Chondrocyte (in vitro differentiated cells): ENCODE measurements around the gene ZNF764. TPM values are rescaled to one million over a fixed set of nuclear protein-coding genes. Genes with fewer than 3 reads are reported as not detected.

ENCODE experiments used
- DNase-seq: peaks from one replicate; pipeline ENCODE4 v3.0.0; 2021; ENCODE audit warnings: mixed read lengths, low spot score
- H3K27ac Mint-ChIP-seq: one replicate; pipeline ENCODE4 v1.8.0; 2021; ENCODE audit warnings: mild to moderate bottlenecking, moderate library complexity, mixed read lengths; ENCODE audit not compliant: unreplicated experiment
- H3K27me3 Mint-ChIP-seq: 2 replicates; pipeline ENCODE4 v1.8.0; 2021; ENCODE audit warnings: low read depth, mixed read lengths
- H3K36me3 Mint-ChIP-seq: 2 replicates; pipeline ENCODE4 v1.8.0; 2021; ENCODE audit warnings: low read depth, mixed read lengths
- H3K4me1 Mint-ChIP-seq: 2 replicates; pipeline ENCODE4 v1.8.0; 2021; ENCODE audit warnings: low read depth, mild to moderate bottlenecking, mixed read lengths
- H3K4me3 Mint-ChIP-seq: one replicate; pipeline ENCODE4 v1.8.0; 2021; ENCODE audit warnings: mild to moderate bottlenecking, moderate library complexity, mixed read lengths; ENCODE audit not compliant: unreplicated experiment
- H3K9me3 Mint-ChIP-seq: 2 replicates; pipeline ENCODE4 v1.8.0; 2021; ENCODE audit warnings: low read depth, mixed read lengths
- total RNA-seq: library from RNA; stranded (reverse); gene quantifications from 3 replicates; pipeline ENCODE4 v1.2.1, GENCODE V29; 2021
- TF ChIP-seq, protein P1 (sequence below): fragments of 200-600 bp; sonication (generic); IDR thresholded peaks from 2 replicates; pipeline ENCODE4 v1.5.0; 2021; ENCODE audit warnings: antibody characterized with exemption, mild to moderate bottlenecking, moderate library complexity

Gene ZNF764
- total RNA-seq, 1 donor from 2014 or later, result 8.3 TPM

DNA sequence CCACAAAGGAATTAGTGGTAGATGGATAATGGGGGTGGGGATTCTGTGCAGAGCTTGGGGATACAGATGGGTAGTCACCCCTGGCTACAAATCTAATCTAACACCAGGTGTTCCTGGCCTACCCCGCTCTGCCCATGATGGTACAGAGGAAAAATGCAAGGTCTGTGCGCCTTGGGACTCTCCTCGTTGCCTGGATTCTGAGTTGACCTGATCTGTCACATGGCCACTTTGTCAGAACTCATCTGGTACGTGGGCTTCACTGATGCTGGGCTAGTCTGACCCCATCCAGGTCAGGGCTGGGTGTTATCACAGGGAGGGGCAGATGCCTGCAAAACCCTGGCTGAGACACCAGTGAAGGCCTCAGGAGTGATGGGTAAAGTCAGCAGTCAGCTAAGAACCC lies 5.2 kb downstream of the ZNF764 start:
- Mint-ChIP-seq H3K9me3 (no peaks in the 10 kb centered on the region), H3K36me3 (peaks cover 12% of the 10 kb centered on the region), H3K27me3 (no peaks in the 10 kb centered on the region), H3K4me3 (no peak overlapping the region), H3K4me1 (peaks cover 12% of the 10 kb centered on the region), H3K27ac (no peak overlapping the region)
- TF ChIP-seq, protein P1, sequence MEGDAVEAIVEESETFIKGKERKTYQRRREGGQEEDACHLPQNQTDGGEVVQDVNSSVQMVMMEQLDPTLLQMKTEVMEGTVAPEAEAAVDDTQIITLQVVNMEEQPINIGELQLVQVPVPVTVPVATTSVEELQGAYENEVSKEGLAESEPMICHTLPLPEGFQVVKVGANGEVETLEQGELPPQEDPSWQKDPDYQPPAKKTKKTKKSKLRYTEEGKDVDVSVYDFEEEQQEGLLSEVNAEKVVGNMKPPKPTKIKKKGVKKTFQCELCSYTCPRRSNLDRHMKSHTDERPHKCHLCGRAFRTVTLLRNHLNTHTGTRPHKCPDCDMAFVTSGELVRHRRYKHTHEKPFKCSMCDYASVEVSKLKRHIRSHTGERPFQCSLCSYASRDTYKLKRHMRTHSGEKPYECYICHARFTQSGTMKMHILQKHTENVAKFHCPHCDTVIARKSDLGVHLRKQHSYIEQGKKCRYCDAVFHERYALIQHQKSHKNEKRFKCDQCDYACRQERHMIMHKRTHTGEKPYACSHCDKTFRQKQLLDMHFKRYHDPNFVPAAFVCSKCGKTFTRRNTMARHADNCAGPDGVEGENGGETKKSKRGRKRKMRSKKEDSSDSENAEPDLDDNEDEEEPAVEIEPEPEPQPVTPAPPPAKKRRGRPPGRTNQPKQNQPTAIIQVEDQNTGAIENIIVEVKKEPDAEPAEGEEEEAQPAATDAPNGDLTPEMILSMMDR, result no peak
- no peak for DNase-seq

DNA sequence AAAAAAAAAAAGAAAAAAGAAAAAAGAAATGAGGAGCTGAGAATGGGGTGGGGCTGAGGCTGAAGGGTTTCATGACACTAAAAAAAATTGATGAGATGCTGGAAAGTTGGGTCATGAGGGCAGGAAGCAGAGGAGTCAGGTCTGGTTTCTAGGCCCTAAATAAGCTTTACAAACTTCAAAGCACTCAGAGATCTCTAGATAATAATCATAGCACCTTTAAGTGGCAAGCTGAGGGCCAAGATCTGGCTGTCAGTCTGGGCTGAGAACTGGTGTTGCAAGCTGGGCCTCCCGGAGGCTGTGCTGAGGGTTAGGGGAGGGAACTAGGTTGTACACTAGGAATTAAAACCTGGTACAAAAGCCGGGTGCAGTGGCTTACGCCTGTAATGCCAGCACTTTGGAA lies 6.4 kb downstream of the ZNF764 start:
- Mint-ChIP-seq H3K36me3 (peaks cover 12% of the 10 kb centered on the region), H3K4me3 (no peak overlapping the region), H3K4me1 (peaks cover 8% of the 10 kb centered on the region), H3K9me3 (no peaks in the 10 kb centered on the region), H3K27ac (no peak overlapping the region), H3K27me3 (no peaks in the 10 kb centered on the region)
- DNase-seq, result no peak
- TF ChIP-seq, protein P1, result no peak

DNA sequence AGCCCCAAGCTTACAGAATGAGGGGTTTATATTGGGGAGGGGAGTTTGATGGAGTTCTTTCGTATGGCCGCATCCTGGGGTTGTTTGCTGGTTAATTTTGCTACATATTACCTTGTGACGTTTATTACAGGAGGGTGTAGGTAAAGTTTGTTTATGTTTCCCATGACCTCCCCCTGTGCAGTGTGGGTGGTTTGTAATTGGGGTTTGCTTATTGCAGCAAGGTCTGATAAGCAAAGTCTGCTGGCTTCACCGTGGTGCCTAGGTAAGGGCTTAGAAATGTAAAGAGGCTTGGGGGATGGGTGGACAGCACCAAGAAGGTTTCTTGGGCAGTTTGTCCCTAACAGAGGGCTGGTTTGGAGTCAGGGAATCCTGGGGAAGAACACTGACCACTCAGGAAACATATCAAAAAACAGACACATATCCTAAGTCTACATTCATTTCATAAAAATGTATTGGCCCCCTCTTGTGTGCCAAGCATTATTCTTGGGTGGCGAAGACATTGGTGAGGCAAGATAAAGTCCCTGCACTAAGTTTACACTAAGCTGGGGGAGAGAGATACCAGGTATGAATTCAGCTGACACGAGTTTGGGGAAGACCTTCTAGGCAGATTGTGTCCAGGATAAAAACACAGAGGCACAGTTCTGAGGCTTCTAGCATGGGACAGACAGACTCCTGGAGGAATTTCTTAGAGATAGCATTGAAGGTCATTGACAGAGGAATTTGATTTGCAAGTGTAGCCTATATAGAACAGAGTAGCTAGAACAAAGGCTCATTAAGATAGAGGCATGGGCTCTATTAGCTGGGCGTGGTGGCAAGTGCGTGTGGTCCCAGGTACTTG lies 9.5 kb downstream of the ZNF764 start:
- no peak for DNase-seq
- TF ChIP-seq, protein P1, result no peak
- H3K36me3 Mint-ChIP-seq, result peaks cover 4% of the 10 kb centered on the region
- no peaks in the 10 kb centered on the region for H3K9me3 Mint-ChIP-seq
- no peaks in the 10 kb centered on the region for H3K27me3 Mint-ChIP-seq
- no peak overlapping the region for H3K27ac Mint-ChIP-seq
- H3K4me3 Mint-ChIP-seq, result no peak overlapping the region
- H3K4me1 Mint-ChIP-seq, result peaks cover 3% of the 10 kb centered on the region

DNA sequence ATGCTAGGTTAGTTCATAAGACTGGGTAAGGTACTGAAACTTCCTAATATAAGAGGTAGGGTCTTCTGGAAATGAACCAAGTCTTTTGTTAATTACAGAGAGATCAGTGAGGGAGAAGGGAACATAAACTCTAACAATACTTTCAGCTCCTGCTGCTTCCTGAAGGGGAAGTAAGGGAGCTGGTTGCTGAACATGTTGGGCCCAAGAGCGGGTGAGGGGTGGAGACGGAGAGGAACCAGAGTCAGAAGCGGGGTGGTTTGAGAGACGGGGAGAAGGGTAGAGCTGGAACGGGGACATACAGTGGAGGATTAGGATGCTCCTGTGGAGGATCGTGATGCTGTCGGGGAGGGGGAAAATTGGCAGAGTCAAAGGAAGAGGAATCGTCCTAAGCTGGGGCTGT lies 12.1 kb downstream of the ZNF764 start:
- Mint-ChIP-seq H3K4me1 (peaks cover 3% of the 10 kb centered on the region), H3K27ac (no peak overlapping the region), H3K27me3 (no peaks in the 10 kb centered on the region), H3K9me3 (no peaks in the 10 kb centered on the region), H3K4me3 (no peak overlapping the region), H3K36me3 (no peaks in the 10 kb centered on the region)
- TF ChIP-seq, protein P1, result no peak
- DNase-seq, result no peak

DNA sequence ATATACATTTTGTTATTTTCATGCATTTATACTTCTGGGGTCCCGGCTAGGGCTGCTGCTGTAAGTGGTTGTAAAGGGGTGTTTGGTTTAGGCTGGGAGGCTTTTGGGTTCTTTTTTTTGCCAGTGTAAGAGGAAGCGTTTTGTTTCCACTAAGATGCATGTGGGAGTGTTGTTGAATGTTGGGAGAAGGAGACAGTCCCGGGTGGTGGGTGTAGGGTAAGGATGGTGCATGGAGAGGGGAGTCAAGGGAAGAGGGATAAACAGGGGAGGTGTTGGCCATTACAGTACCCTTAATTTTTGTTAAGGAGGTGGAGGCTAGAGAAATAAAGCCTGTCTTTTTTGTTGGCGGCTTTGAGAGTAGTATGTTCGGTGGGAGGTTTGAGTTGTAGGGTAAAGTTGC lies 15.1 kb downstream of the ZNF764 start:
- no peaks in the 10 kb centered on the region for H3K27me3 Mint-ChIP-seq
- DNase-seq, result no peak
- H3K4me1 Mint-ChIP-seq, result no peaks in the 10 kb centered on the region
- H3K27ac Mint-ChIP-seq, result no peak overlapping the region
- H3K36me3 Mint-ChIP-seq, result no peaks in the 10 kb centered on the region
- H3K9me3 Mint-ChIP-seq, result no peaks in the 10 kb centered on the region
- TF ChIP-seq, protein P1, result no peak
- H3K4me3 Mint-ChIP-seq, result no peak overlapping the region
